HCT116 (cell line): Measurements from ENCODE around the gene SKAP1. TPM values are rescaled to one million over a fixed set of nuclear protein-coding genes. Genes with fewer than 3 reads are reported as not detected.

Experiments
- ATAC-seq: fragments of 200-7000 bp; cut with Tn5 transposase; 2 replicates; pipeline ENCODE4 v1.9.1; 2020; ENCODE audit warnings: mild to moderate bottlenecking, moderate library complexity
- BruUV-seq: library from RNA; stranded (reverse); fragments of 400-500 nt; replicated peaks from 2 replicates; lab custom pipeline; 2021; lab: Mats Ljungman, UMichigan
- CTCF ChIA-PET: fragments of 300-600 bp; sonication (Branson Sonifier 250); formaldehyde crosslinking; loops from one replicate; lab custom pipeline; 2021; ENCODE audit warnings: antibody characterized with exemption; lab: Charles Lee
- POLR2A ChIA-PET: fragments of 300-600, 350-600 bp; sonication (Branson Sonifier 250); formaldehyde crosslinking; loops from one replicate; lab custom pipeline; 2021; ENCODE audit warnings: antibody characterized with exemption; lab: Charles Lee
- RAD21 ChIA-PET, 2 experiments: fragments of 300-600 bp; sonication (Branson Sonifier 250); formaldehyde crosslinking; loops; one replicate each; lab custom pipeline; 2023; ENCODE audit warnings: low total read pairs in 2 of 2; ENCODE audit not compliant: uncharacterized antibody in 2 of 2, unreplicated experiment in 2 of 2, low non-redundant PET in 1 of 2; lab: Charles Lee
- DNase-seq: peaks from one replicate; pipeline ENCODE4 v3.0.0-alpha.2; 2010; ENCODE audit warnings: low read depth, low spot score
- H2AFZ ChIP-seq: fragments of 200-600 bp; shearing (Covaris generic), sonication (generic); 2 replicates; pipeline ENCODE4 v1.6.1; 2017; ENCODE audit warnings: low read depth, mixed run types, mixed read lengths, antibody characterized with exemption, low read length; ENCODE audit not compliant: poor library complexity, severe bottlenecking
- H3K27ac ChIP-seq: 2 replicates; pipeline ENCODE4 v1.5.1; 2012; ENCODE audit warnings: low read depth, low read length
- H3K27me3 ChIP-seq: fragments of 200-600 bp; sonication (generic); 2 replicates; pipeline ENCODE4 v1.6.1; 2016; ENCODE audit warnings: mixed run types, low read length, mixed read lengths; ENCODE audit not compliant: insufficient read depth
- H3K36me3 ChIP-seq, 2 experiments: fragments of 200-500 bp in 1 of 2; fragments of 200-600 bp in 1 of 2; sonication (Bioruptor generic) in 1 of 2; sonication (generic) in 1 of 2; 2 replicates each; pipeline versions ENCODE4 v1.5.1 to v1.6.1; 2014 to 2016; ENCODE audit warnings: low read length in 2 of 2, inconsistent platforms in 1 of 2, mixed read lengths in 1 of 2, mixed run types in 1 of 2; ENCODE audit not compliant: insufficient read depth in 2 of 2, control insufficient read depth in 1 of 2
- H3K4me1 ChIP-seq, 2 experiments: fragments of 200-600 bp in 1 of 2; sonication (generic) in 1 of 2; 2 replicates each; pipeline versions ENCODE4 v1.5.1 to v1.6.1; 2012 to 2017; ENCODE audit warnings: low read length in 2 of 2, inconsistent platforms in 1 of 2, mild to moderate bottlenecking in 1 of 2, mixed read lengths in 1 of 2, mixed run types in 1 of 2, moderate library complexity in 1 of 2; ENCODE audit not compliant: insufficient read depth in 2 of 2, control insufficient read depth in 1 of 2
- H3K4me2 ChIP-seq: fragments of 200-600 bp; sonication (generic); 2 replicates; pipeline ENCODE4 v1.6.1; 2017; ENCODE audit warnings: mixed run types, low read length, mixed read lengths
- H3K4me3 ChIP-seq, 2 experiments: fragments of 200-600 bp in 1 of 2; sonication (generic) in 1 of 2; replicated peaks in 1 of 2; 2 replicates each; pipeline ENCODE4 v1.5.1; 2011 to 2016; ENCODE audit warnings: low read length in 2 of 2, control low read depth in 1 of 2, low read depth in 1 of 2, mild to moderate bottlenecking in 1 of 2, mixed read lengths in 1 of 2, mixed run types in 1 of 2
- H3K79me2 ChIP-seq: fragments of 200-600 bp; sonication (generic); 2 replicates; pipeline ENCODE4 v1.6.1; 2017; ENCODE audit warnings: mild to moderate bottlenecking, mixed run types, low read length, moderate library complexity, mixed read lengths; ENCODE audit not compliant: insufficient read depth
- H3K9ac ChIP-seq: fragments of 200-600 bp; sonication (generic); 2 replicates; pipeline ENCODE4 v1.6.1; 2016; ENCODE audit warnings: low read length, mixed read lengths
- H3K9me2 ChIP-seq: fragments of 200-600 bp; sonication (generic), shearing (Covaris generic); 2 replicates; pipeline ENCODE4 v1.6.1; 2017; ENCODE audit warnings: mixed run types, mild to moderate bottlenecking, moderate library complexity; ENCODE audit not compliant: insufficient read depth
- H3K9me3 ChIP-seq, 2 experiments: fragments of 200-500 bp in 1 of 2; fragments of 200-600 bp in 1 of 2; sonication (Bioruptor generic) in 1 of 2; sonication (generic) in 1 of 2; 2 replicates each; pipeline ENCODE4 v1.6.1; 2014 to 2017; ENCODE audit warnings: low read length in 2 of 2, mixed read lengths in 2 of 2, inconsistent platforms in 1 of 2, low read depth in 1 of 2, mild to moderate bottlenecking in 1 of 2, mixed run types in 1 of 2, moderate library complexity in 1 of 2; ENCODE audit not compliant: control insufficient read depth in 1 of 2, insufficient read depth in 1 of 2
- H4K20me1 ChIP-seq: fragments of 200-600 bp; sonication (generic), shearing (Covaris generic); 2 replicates; pipeline ENCODE4 v1.6.1; 2017; ENCODE audit warnings: mixed run types, mild to moderate bottlenecking, moderate library complexity; ENCODE audit not compliant: insufficient read depth
- CBX3 ChIP-seq: IDR thresholded peaks from 2 replicates; pipeline ENCODE4 v1.6.1; 2012; ENCODE audit warnings: low read depth
- CEBPB ChIP-seq: IDR thresholded peaks from 2 replicates; pipeline ENCODE4 v1.6.1; 2012; ENCODE audit warnings: low read depth
- FOSL1 ChIP-seq: IDR thresholded peaks from 2 replicates; pipeline ENCODE4 v1.6.1; 2012; ENCODE audit warnings: low read depth
- JUND ChIP-seq: IDR thresholded peaks from 2 replicates; pipeline ENCODE4 v1.6.1; 2012
- MAX ChIP-seq: IDR thresholded peaks from 2 replicates; pipeline ENCODE4 v1.6.1; 2012
- POLR2A ChIP-seq: IDR thresholded peaks from 2 replicates; pipeline ENCODE4 v1.7.0; 2011; ENCODE audit warnings: borderline replicate concordance; ENCODE audit not compliant: insufficient read depth, insufficient read length; ENCODE audit errors: extremely low read depth
- POLR2AphosphoS5 ChIP-seq: IDR thresholded peaks from 2 replicates; pipeline ENCODE4 v1.6.1; 2011; ENCODE audit warnings: mild to moderate bottlenecking, low read depth, low read length, moderate library complexity
- RAD21 ChIP-seq: IDR thresholded peaks from 2 replicates; pipeline ENCODE4 v1.6.1; 2012; ENCODE audit warnings: low read depth, mild to moderate bottlenecking
- SP1 ChIP-seq: IDR thresholded peaks from 2 replicates; pipeline ENCODE4 v1.6.1; 2012; ENCODE audit warnings: low read depth
- SRF ChIP-seq: IDR thresholded peaks from 2 replicates; pipeline ENCODE4 v1.6.1; 2012; ENCODE audit warnings: low read depth
- intact Hi-C: fragments of 100-400 bp; cut with micrococcal nuclease; formaldehyde crosslinking; loops from 2 replicates; pipeline ENCODE4 v1.10.0; 2022
- total RNA-seq: library from RNA; stranded (reverse); gene quantifications from one replicate; pipeline ENCODE4 v1.2.1, GENCODE V29; 2021; ENCODE audit not compliant: unreplicated experiment
- TF ChIP-seq, protein P1 (sequence below), 3 experiments: fragments of 200-600 bp in 1 of 3; sonication (generic) in 1 of 3; IDR thresholded peaks in 2 of 3; conservative IDR thresholded peaks in 1 of 3; 2 replicates each; pipeline ENCODE4 v1.5.1; 2012 to 2017; ENCODE audit warnings: low read depth in 2 of 3, low read length in 2 of 3, antibody characterized with exemption in 1 of 3, borderline replicate concordance in 1 of 3, control low read depth in 1 of 3, mild to moderate bottlenecking in 1 of 3, mixed read lengths in 1 of 3, mixed run types in 1 of 3, moderate library complexity in 1 of 3; ENCODE audit not compliant: insufficient read depth in 1 of 3

The SKAP1 gene
- total RNA-seq, 1 experiment from 2014 or later: 12.4 TPM

DNA sequence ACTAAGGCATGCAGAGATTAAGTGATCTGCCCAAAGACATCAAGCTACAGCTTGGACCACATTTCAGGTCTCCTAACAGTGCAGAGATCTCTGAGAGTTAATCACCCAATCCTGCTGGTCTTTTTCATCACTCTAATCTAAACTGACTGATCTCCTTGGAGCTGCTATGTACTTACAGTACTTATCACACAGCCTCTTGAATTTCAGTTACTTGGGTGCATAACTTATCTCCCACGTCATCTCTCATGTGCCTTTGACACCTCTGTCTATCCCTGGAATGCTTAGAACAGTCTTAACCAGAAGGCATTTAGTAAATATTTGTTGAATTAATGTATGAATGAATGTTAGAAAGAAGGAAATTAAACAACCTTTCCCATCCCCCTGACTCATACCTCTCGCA is 183.4 kb downstream of the SKAP1 start:
- Histone ChIP-seq H3K79me2 (no peaks in the 10 kb centered on the region; the same call in 1 of the 2 replicates), H4K20me1 (no peaks in the 10 kb centered on the region), H3K9me3 (no peaks in the 10 kb centered on the region), H3K4me2 (peak overlapping the region; percentile 35), H3K4me1 (peaks cover 47 to 70% of the 10 kb centered on the region in 2 experiments), H3K9ac (peak overlapping the region; percentile 23), H3K27me3 (no peaks in the 10 kb centered on the region), H3K9me2 (no peaks in the 10 kb centered on the region), H3K36me3 (no peaks in the 10 kb centered on the region)
- intact Hi-C loops: no loop called here
- BruUV-seq: no TSS peak
- peak; percentile 51; the same call in 1 of the 2 replicates for ATAC-seq
- CTCF ChIA-PET: interaction anchor here (1.0 to 22.1 kb wide), 4 partner anchors 11 to 31 kb away, joined by 3 to 336 read pairs (median 6); no protein-coding TSS in a partner anchor
- RAD21 ChIA-PET: no interaction called here
- TF ChIP-seq SP1: peak; percentile 16; the same call in 1 of the 2 replicates
- no peak for TF ChIP-seq JUND
- peak; percentile 14; the same call in 1 of the 2 replicates for TF ChIP-seq CBX3
- TF ChIP-seq FOSL1: 0 out of 2 replicates have a peak, but pooled peaks have one; percentile 23
- peak; percentile 41; the same call in 1 of the 2 replicates for TF ChIP-seq MAX
- no peak for TF ChIP-seq SRF
- no peak for TF ChIP-seq POLR2A
- no peak for TF ChIP-seq RAD21
- TF ChIP-seq, protein P1, sequence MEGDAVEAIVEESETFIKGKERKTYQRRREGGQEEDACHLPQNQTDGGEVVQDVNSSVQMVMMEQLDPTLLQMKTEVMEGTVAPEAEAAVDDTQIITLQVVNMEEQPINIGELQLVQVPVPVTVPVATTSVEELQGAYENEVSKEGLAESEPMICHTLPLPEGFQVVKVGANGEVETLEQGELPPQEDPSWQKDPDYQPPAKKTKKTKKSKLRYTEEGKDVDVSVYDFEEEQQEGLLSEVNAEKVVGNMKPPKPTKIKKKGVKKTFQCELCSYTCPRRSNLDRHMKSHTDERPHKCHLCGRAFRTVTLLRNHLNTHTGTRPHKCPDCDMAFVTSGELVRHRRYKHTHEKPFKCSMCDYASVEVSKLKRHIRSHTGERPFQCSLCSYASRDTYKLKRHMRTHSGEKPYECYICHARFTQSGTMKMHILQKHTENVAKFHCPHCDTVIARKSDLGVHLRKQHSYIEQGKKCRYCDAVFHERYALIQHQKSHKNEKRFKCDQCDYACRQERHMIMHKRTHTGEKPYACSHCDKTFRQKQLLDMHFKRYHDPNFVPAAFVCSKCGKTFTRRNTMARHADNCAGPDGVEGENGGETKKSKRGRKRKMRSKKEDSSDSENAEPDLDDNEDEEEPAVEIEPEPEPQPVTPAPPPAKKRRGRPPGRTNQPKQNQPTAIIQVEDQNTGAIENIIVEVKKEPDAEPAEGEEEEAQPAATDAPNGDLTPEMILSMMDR (IDR thresholded peaks at IDR 0.05 in 2 of 3, conservative IDR thresholded peaks at IDR 0.05 in 1 of 3; ENCODE audit: borderline replicate concordance in 1 of 3, insufficient read depth in 1 of 3, low read depth in 2 of 3, low read length in 2 of 3): no peak
- TF ChIP-seq POLR2AphosphoS5: no peak
- TF ChIP-seq CEBPB: no peak
- TF ChIP-seq, all 23 proteins: peak for 4
- Histone ChIP-seq H3K4me3 (no peak overlapping the region), H2AFZ (peak overlapping the region; percentile 39), H3K27ac (peak overlapping the region; percentile 75; the same call in 1 of the 2 replicates)
- POLR2A ChIA-PET: interaction anchor here (0.8 to 1.7 kb wide), 4 partner anchors 8 to 19 kb away, joined by 3 to 5 read pairs (median 4); no protein-coding TSS in a partner anchor
- DNase-seq: no peak
